ENCODE results near the gene FCRL5. TPM values are rescaled to one million over a fixed set of nuclear protein-coding genes. Genes with fewer than 3 reads are reported as not detected.
A peak's percentile ranks its signal among the peaks of the same experiment; 100 is the strongest.

Gene FCRL5
- total RNA-seq, 1 donor from 2014 or later, result not detected

DNA sequence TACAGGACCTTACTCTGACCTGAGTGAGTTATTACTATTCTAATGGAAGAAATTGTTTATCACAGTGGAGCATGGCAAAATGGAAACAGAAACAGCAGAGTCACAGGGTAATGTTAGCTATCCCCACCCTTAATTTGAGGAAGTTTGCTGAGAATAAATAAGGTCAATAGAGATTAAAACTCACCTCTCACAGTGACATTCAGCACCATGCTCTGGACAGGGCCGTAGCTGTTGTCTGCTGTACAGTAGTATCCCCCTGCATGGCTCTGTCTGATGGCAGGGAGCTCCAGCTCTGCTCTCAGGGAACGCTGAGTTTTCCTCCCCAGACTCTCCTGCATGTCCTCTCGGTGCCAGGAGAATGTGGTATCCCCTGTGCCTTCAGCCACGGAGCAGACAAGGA, 33.7 kb upstream of the FCRL5 start:
- Mint-ChIP-seq H3K4me3 (ENCODE audit: unreplicated experiment) (no peak overlapping the region), H3K36me3 (ENCODE audit: low read depth) (no peaks in the 10 kb centered on the region), H3K27ac (ENCODE audit: unreplicated experiment) (no peak overlapping the region), H3K27me3 (ENCODE audit: low read depth) (peaks cover 24% of the 10 kb centered on the region), H3K9me3 (ENCODE audit: low read depth) (no peaks in the 10 kb centered on the region), H3K4me1 (ENCODE audit: low read depth) (no peaks in the 10 kb centered on the region)
- no peak for DNase-seq (ENCODE audit: low spot score)
- TF ChIP-seq, protein P1, sequence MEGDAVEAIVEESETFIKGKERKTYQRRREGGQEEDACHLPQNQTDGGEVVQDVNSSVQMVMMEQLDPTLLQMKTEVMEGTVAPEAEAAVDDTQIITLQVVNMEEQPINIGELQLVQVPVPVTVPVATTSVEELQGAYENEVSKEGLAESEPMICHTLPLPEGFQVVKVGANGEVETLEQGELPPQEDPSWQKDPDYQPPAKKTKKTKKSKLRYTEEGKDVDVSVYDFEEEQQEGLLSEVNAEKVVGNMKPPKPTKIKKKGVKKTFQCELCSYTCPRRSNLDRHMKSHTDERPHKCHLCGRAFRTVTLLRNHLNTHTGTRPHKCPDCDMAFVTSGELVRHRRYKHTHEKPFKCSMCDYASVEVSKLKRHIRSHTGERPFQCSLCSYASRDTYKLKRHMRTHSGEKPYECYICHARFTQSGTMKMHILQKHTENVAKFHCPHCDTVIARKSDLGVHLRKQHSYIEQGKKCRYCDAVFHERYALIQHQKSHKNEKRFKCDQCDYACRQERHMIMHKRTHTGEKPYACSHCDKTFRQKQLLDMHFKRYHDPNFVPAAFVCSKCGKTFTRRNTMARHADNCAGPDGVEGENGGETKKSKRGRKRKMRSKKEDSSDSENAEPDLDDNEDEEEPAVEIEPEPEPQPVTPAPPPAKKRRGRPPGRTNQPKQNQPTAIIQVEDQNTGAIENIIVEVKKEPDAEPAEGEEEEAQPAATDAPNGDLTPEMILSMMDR (IDR thresholded peaks at IDR 0.05), result no peak

DNA sequence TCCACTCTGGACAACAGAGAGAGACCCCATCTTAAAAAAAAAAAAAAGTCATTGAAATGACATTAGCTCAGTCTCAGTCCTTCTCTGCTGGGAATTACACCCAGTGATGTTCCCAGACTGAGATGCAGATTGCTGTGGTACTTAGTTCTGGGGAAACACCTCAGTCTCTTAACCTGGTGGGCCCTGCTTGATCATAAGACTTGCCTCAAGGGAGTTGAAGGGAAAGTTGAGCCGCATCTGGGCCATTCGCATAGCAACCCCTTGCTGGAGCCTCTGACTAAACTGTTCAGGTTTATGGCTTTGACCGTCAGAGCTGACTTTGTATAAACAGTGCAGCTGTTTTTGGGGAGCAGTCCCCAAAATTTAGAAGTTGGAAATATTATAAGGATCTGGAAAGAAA, 32.2 kb upstream of the FCRL5 start:
- Mint-ChIP-seq H3K4me1 (ENCODE audit: low read depth) (no peaks in the 10 kb centered on the region), H3K27ac (ENCODE audit: unreplicated experiment) (no peak overlapping the region), H3K4me3 (ENCODE audit: unreplicated experiment) (no peak overlapping the region), H3K9me3 (ENCODE audit: low read depth) (no peaks in the 10 kb centered on the region), H3K27me3 (ENCODE audit: low read depth) (peaks cover 26% of the 10 kb centered on the region), H3K36me3 (ENCODE audit: low read depth) (no peaks in the 10 kb centered on the region)
- no peak for DNase-seq (ENCODE audit: low spot score)
- TF ChIP-seq, protein P1 (IDR thresholded peaks at IDR 0.05), result no peak

DNA sequence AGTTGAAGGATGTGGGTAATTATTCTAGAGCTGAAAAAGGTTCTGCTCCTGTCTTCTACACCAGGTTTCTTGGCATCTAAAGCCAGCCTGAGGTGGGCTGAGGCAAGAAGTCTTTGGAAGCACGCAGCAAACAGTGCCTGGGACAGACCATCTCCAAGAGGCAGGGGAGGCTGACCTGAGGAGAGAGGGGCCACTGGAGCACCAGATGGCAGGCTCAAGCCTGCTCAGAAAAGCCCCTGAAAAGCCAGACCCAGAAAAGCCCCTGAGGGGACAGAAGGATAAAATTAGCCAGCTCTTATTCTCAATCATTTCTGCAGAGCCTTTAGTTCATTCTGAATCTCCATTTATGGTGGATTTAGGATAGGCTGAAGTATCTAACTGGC, 28.5 kb upstream of the FCRL5 start:
- Mint-ChIP-seq H3K4me1 (ENCODE audit: low read depth) (no peaks in the 10 kb centered on the region), H3K9me3 (ENCODE audit: low read depth) (no peaks in the 10 kb centered on the region), H3K4me3 (ENCODE audit: unreplicated experiment) (no peak overlapping the region), H3K36me3 (ENCODE audit: low read depth) (no peaks in the 10 kb centered on the region), H3K27me3 (ENCODE audit: low read depth) (peaks cover 33% of the 10 kb centered on the region), H3K27ac (ENCODE audit: unreplicated experiment) (no peak overlapping the region)
- TF ChIP-seq, protein P1 (IDR thresholded peaks at IDR 0.05), result no peak
- DNase-seq (ENCODE audit: low spot score), result no peak

DNA sequence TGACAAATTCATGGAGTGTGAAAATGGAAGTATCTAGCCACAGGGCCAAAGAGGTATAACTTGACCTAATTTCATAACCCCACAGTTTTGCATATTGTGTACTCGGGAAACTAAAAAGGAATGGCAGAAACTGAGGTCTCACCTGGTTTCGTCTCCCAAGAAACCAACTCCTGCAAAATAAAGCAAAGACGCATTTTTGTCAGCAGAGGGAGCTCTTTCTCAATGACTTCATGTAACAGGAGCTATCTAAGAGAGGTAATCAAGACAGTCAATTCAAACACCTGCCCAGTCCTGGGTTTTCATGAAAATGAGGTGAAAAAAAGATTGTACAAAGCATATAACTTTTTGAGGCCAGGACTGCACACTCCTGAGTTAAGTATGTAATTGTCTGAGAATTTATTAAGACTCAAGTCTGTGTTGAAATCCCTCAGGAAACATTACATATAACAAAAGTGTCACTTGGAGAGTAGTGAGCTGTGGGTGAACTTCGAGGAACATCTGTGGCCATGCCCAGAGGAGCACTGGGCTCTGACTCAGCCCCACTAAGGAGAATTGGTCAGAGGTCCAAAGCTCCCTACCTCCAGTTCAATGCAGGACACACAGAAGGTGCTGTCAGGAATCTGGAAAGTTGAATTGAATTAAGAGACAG, 28.0 kb upstream of the FCRL5 start:
- TF ChIP-seq, protein P1 (IDR thresholded peaks at IDR 0.05), result peak; percentile 88
- H3K36me3 Mint-ChIP-seq (ENCODE audit: low read depth), result no peaks in the 10 kb centered on the region
- no peak overlapping the region for H3K4me3 Mint-ChIP-seq (ENCODE audit: unreplicated experiment)
- no peaks in the 10 kb centered on the region for H3K9me3 Mint-ChIP-seq (ENCODE audit: low read depth)
- no peak for DNase-seq (ENCODE audit: low spot score)
- no peak overlapping the region for H3K27ac Mint-ChIP-seq (ENCODE audit: unreplicated experiment)
- peaks cover 36% of the 10 kb centered on the region for H3K27me3 Mint-ChIP-seq (ENCODE audit: low read depth)
- no peaks in the 10 kb centered on the region for H3K4me1 Mint-ChIP-seq (ENCODE audit: low read depth)

DNA sequence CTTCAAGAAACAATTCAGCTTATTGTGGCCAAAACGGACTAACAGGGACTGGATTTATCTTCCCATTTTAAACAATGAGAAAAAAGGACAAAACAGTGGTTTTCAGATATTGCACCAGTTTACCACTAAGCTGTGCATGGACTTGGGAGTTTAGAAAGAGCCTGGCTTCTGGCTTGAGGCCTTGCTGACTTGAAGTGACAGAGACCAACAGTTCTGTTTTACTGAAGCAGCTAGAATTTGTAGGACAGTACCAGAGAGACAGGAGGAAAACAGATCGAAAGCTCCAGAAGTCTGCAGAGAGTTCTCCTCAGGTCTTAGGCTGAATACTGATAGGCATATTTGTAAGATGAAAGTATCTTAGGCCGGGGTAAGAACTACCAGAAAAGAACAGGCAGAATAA, 25.1 kb upstream of the FCRL5 start:
- no peaks in the 10 kb centered on the region for H3K4me1 Mint-ChIP-seq (ENCODE audit: low read depth)
- no peak overlapping the region for H3K4me3 Mint-ChIP-seq (ENCODE audit: unreplicated experiment)
- H3K9me3 Mint-ChIP-seq (ENCODE audit: low read depth), result no peaks in the 10 kb centered on the region
- no peak for DNase-seq (ENCODE audit: low spot score)
- H3K27me3 Mint-ChIP-seq (ENCODE audit: low read depth), result peaks cover 42% of the 10 kb centered on the region
- TF ChIP-seq, protein P1 (IDR thresholded peaks at IDR 0.05), result no peak
- no peaks in the 10 kb centered on the region for H3K36me3 Mint-ChIP-seq (ENCODE audit: low read depth)
- no peak overlapping the region for H3K27ac Mint-ChIP-seq (ENCODE audit: unreplicated experiment)

All from chondrocyte (in vitro differentiated cells).